Gastroesophageal sphincter (tissue), 3 donors: ENCODE data around the gene DCLK2.

Source experiments
- EP300 ChIP-seq: sonication (generic); formaldehyde crosslinking; IDR thresholded peaks from one replicate; pipeline ENCODE4 v1.6.1; 2017; ENCODE audit warnings: antibody characterized with exemption, mild to moderate bottlenecking
- POLR2A ChIP-seq, 2 donors: fragments of 450-650 bp; IDR thresholded peaks; one replicate each; pipeline ENCODE4 v1.6.1; 2017; ENCODE audit warnings: antibody characterized with exemption in 2 of 2, mild to moderate bottlenecking in 2 of 2, moderate library complexity in 1 of 2
- TF ChIP-seq, protein P1 (sequence below), 4 experiments: fragments of 200-600 bp in 2 of 4; fragments of 450-650 bp in 2 of 4; sonication (generic) in 1 of 4; IDR thresholded peaks; one replicate each; pipeline ENCODE4 v1.5.1; 2017 to 2019; ENCODE audit warnings: antibody characterized with exemption in 4 of 4, mild to moderate bottlenecking in 2 of 4, moderate library complexity in 2 of 4

- TF ChIP-seq, protein P1, sequence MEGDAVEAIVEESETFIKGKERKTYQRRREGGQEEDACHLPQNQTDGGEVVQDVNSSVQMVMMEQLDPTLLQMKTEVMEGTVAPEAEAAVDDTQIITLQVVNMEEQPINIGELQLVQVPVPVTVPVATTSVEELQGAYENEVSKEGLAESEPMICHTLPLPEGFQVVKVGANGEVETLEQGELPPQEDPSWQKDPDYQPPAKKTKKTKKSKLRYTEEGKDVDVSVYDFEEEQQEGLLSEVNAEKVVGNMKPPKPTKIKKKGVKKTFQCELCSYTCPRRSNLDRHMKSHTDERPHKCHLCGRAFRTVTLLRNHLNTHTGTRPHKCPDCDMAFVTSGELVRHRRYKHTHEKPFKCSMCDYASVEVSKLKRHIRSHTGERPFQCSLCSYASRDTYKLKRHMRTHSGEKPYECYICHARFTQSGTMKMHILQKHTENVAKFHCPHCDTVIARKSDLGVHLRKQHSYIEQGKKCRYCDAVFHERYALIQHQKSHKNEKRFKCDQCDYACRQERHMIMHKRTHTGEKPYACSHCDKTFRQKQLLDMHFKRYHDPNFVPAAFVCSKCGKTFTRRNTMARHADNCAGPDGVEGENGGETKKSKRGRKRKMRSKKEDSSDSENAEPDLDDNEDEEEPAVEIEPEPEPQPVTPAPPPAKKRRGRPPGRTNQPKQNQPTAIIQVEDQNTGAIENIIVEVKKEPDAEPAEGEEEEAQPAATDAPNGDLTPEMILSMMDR (IDR thresholded peaks at IDR 0.05): no peak
- TF ChIP-seq EP300 (no peak), POLR2A (IDR thresholded peaks at IDR 0.05) (no peak)
Observed at GRCh38 chr4:150199056-150199455, 120.8 kb downstream of the DCLK2 start.
